HG03342 (cell line): Measurements from ENCODE around the gene FRMD4A.
"Not testable (repeated sequence)": the region's sequence is repeated elsewhere in the genome, so short reads cannot be mapped to it uniquely, and the experiment has no call there.

ENCODE experiments used
- ATAC-seq: cut with Tn5 transposase; IDR thresholded peaks from one replicate; pipeline ENCODE4 v1.9.1; 2021; ENCODE audit warnings: mild to moderate bottlenecking, moderate library complexity; ENCODE audit not compliant: unreplicated experiment

FRMD4A gene

GRCh38 chr10:14116837-14117236, 213.9 kb downstream of the FRMD4A start:
- ATAC-seq: no peak

GRCh38 chr10:14116021-14116420, 214.7 kb downstream of the FRMD4A start:
- no peak for ATAC-seq

GRCh38 chr10:14114791-14115190, 215.9 kb downstream of the FRMD4A start:
- no peak for ATAC-seq

- ATAC-seq: no peak
Observed at GRCh38 chr10:14112056-14112455, 218.7 kb downstream of the FRMD4A start.

GRCh38 chr10:14111208-14111607, 219.5 kb downstream of the FRMD4A start:
- no peak for ATAC-seq

- ATAC-seq: no peak
Observed at GRCh38 chr10:14106828-14107227, 223.9 kb downstream of the FRMD4A start.

GRCh38 chr10:14102056-14102455, 228.7 kb downstream of the FRMD4A start:
- ATAC-seq: no peak

GRCh38 chr10:14099885-14100284, 230.8 kb downstream of the FRMD4A start:
- no peak for ATAC-seq

- no peak for ATAC-seq
Observed at GRCh38 chr10:14093730-14094484, 236.8 kb downstream of the FRMD4A start.

GRCh38 chr10:14092799-14093198, 237.9 kb downstream of the FRMD4A start:
- ATAC-seq: no peak

- no peak for ATAC-seq
Observed at GRCh38 chr10:14089556-14090292, 241.0 kb downstream of the FRMD4A start.

GRCh38 chr10:14087566-14087965, 243.2 kb downstream of the FRMD4A start:
- ATAC-seq: no peak

GRCh38 chr10:14086596-14086995, 244.1 kb downstream of the FRMD4A start:
- no peak for ATAC-seq

- ATAC-seq: no peak
Observed at GRCh38 chr10:14084875-14085274, 245.8 kb downstream of the FRMD4A start.

- no peak for ATAC-seq
Observed at GRCh38 chr10:14080795-14081194, 249.9 kb downstream of the FRMD4A start.

GRCh38 chr10:14077430-14077829, 253.3 kb downstream of the FRMD4A start:
- ATAC-seq: no peak

GRCh38 chr10:14074062-14074884, 256.5 kb downstream of the FRMD4A start:
- ATAC-seq: no peak

GRCh38 chr10:14072541-14072940, 258.2 kb downstream of the FRMD4A start:
- no peak for ATAC-seq

- ATAC-seq: no peak
Observed at GRCh38 chr10:14071956-14072355, 258.8 kb downstream of the FRMD4A start.

GRCh38 chr10:14068601-14069250, 262.0 kb downstream of the FRMD4A start:
- no peak for ATAC-seq

GRCh38 chr10:14067638-14068037, 263.1 kb downstream of the FRMD4A start:
- not testable (repeated sequence) for ATAC-seq
